Measurements from ENCODE around the gene ATP5IF1. TPM values are rescaled to one million over a fixed set of nuclear protein-coding genes. Genes with fewer than 3 reads are reported as not detected.

Gene ATP5IF1
- total and polyA plus RNA-seq, 2 of the 4 experiments (the other 2 are of a cell fraction): 33.7 to 105 TPM

DNA sequence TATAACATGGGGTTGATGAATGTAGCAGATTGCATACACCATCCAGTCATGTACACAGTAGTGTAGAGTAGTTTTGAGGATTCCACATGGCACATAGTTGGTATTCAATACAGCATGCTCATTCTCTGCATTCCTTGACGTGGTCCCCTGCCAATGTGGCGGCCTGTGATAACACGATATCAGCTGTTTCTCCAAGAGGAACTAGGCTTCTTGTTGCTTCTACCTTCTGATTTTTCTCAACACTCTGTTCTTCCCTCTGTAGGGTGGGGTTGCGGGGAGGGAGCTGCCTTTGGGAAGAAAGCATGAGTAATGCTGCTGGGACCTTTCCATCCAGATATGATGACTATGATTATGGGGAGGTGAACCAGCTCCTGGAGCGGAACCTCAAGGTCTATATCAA, 42.8 kb downstream of the ATP5IF1 start:
- H4K5ac ChIP-seq (ENCODE audit: low read depth, low read length): no peak overlapping the region
- ATAC-seq (ENCODE audit: low read depth): no peak; the same call in 1 of the 2 replicates

More for the DNA sequence above, 42.8 kb downstream of the ATP5IF1 start:
- H3K9me1 ChIP-seq (ENCODE audit: insufficient read depth, low read length): peaks cover 11% of the 10 kb centered on the region; the same call in 1 of the 2 replicates
- H3K4me3 ChIP-seq (ENCODE audit: insufficient read depth, low read depth, low read length): no peak overlapping the region
- no peak overlapping the region for H2AK9ac ChIP-seq (replicated peaks; ENCODE audit: low read depth, low read length, poor library complexity)
- ChIA-PET POLR2A (ENCODE audit: unreplicated experiment) (no interaction called here), CTCF (no interaction called here)
- BruUV-seq (replicated peaks): no TSS peak
- H3K18ac ChIP-seq (ENCODE audit: low read depth, low read length): no peak overlapping the region
- no peak overlapping the region for H2AFZ ChIP-seq (replicated peaks; ENCODE audit: low read length, poor library complexity)
- H3K79me1 ChIP-seq (ENCODE audit: low read depth in 1 of 2, low read length in 2 of 2): peaks cover 24 to 74% of the 10 kb centered on the region in 2 experiments
- no peaks in the 10 kb centered on the region for H3K4me1 ChIP-seq (ENCODE audit: control insufficient read depth, insufficient read depth, low read length)
- H3K14ac ChIP-seq (replicated peaks; ENCODE audit: low read depth, low read length): no peak overlapping the region
- dilution Hi-C loops (cut with HindIII; ENCODE audit: low sequenced_read_pairs, unreplicated experiment) (no loop called here), intact Hi-C loops (cut with micrococcal nuclease) (no loop called here), in situ Hi-C loops (cut with MboI; ENCODE audit: low sequenced_read_pairs) (no loop called here)
- H2BK120ac ChIP-seq (ENCODE audit: low read depth, low read length): no peak overlapping the region
- no peak overlapping the region for H3K23ac ChIP-seq (ENCODE audit: low read depth, low read length)
- no CpG with 5 or more reads among the region's 5 CpGs for WGBS, 2 experiments (ENCODE audit: extremely low coverage in 2 of 2, insufficient read length in 1 of 2)
- no peak overlapping the region for H3K4ac ChIP-seq (ENCODE audit: low read depth, low read length)
- DNase-seq: no peak
- no peak for TF ChIP-seq BHLHE40 (IDR thresholded peaks at IDR 0.05; ENCODE audit: low read depth, low read length)
- no peak for TF ChIP-seq SMC3 (IDR thresholded peaks at IDR 0.05; ENCODE audit: low read depth, low read length)
- TF ChIP-seq NFE2L2 (IDR thresholded peaks at IDR 0.05; ENCODE audit: low read depth, low read length): no peak
- TF ChIP-seq CHD1 (IDR thresholded peaks at IDR 0.05; ENCODE audit: low read depth, low read length): no peak
- no peaks in the 10 kb centered on the region for H3K27me3 ChIP-seq (ENCODE audit: control insufficient read depth, insufficient read depth, low read length)
- peaks cover 79% of the 10 kb centered on the region for H3K36me3 ChIP-seq (ENCODE audit: control insufficient read depth, insufficient read depth, low read length)
- no peak overlapping the region for H4K91ac ChIP-seq (ENCODE audit: insufficient read depth, low read depth, low read length)
- no peak overlapping the region for H2BK5ac ChIP-seq (ENCODE audit: low read depth, low read length, poor library complexity, severe bottlenecking)
- no peak overlapping the region for H3K27ac ChIP-seq (ENCODE audit: insufficient read depth, low read length)
- H4K20me1 ChIP-seq (ENCODE audit: insufficient read depth, low read length): peaks cover 57% of the 10 kb centered on the region
- no peak overlapping the region for H2AK5ac ChIP-seq (ENCODE audit: low read depth, low read length)
- H2BK15ac ChIP-seq (ENCODE audit: low read depth, low read length): no peak overlapping the region
- H3K56ac ChIP-seq (ENCODE audit: extremely low read depth, insufficient read depth, low read length): no peak overlapping the region
- no peak overlapping the region for H3K4me2 ChIP-seq (ENCODE audit: low read depth, low read length)
- no peaks in the 10 kb centered on the region for H3K9me3 ChIP-seq (ENCODE audit: control insufficient read depth, insufficient read depth, low read length)
- H3K9ac ChIP-seq (ENCODE audit: low read depth, low read length): no peak overlapping the region
- no peak overlapping the region for H4K8ac ChIP-seq (ENCODE audit: low read depth in 2 of 2, low read length in 2 of 2)
- no peak overlapping the region for H2BK20ac ChIP-seq (ENCODE audit: low read depth, low read length)

Measured in IMR-90 (cell line).